Right lobe of liver (tissue), 6 donors: Measurements from ENCODE around the gene SAMD15. TPM values are rescaled to one million over a fixed set of nuclear protein-coding genes. Genes with fewer than 3 reads are reported as not detected.

Source experiments
- ATAC-seq, 4 donors: fragments of 200-7000 bp; cut with Tn5 transposase; one replicate each; pipeline ENCODE4 v1.9.1; 2020; ENCODE audit warnings: mild to moderate bottlenecking in 4 of 4, moderate library complexity in 4 of 4
- DNase-seq, 3 donors: peaks; one replicate each; pipeline ENCODE4 v3.0.0-alpha.2; 2020
- H3K27ac ChIP-seq, 3 donors: fragments of 200-600 bp; one replicate each; pipeline ENCODE4 v1.8.0; 2022
- H3K27me3 ChIP-seq, 2 donors: fragments of 200-600 bp; one replicate each; pipeline ENCODE4 v1.8.0; 2022
- H3K36me3 ChIP-seq, 4 donors: fragments of 200-600 bp; sonication (generic) in 1 of 4; one replicate each; pipeline versions ENCODE4 v1.5.1 to v1.8.0; 2017 to 2022; ENCODE audit warnings: control low read depth in 1 of 4
- H3K4me1 ChIP-seq, 4 donors: fragments of 200-600 bp; sonication (generic) in 1 of 4; one replicate each; pipeline versions ENCODE4 v1.5.1 to v1.8.0; 2017 to 2022; ENCODE audit warnings: control low read depth in 1 of 4
- H3K4me3 ChIP-seq, 3 donors: fragments of 200-600 bp; one replicate each; pipeline ENCODE4 v1.8.0; 2022
- H3K9me3 ChIP-seq, 4 donors: fragments of 200-600 bp; sonication (generic) in 1 of 4; one replicate each; pipeline versions ENCODE4 v1.5.1 to v1.8.0; 2017 to 2022; ENCODE audit warnings: control low read depth in 1 of 4
- CTCF ChIP-seq, 4 donors: fragments of 200-600 bp in 3 of 4; fragments of 450-650 bp in 1 of 4; IDR thresholded peaks; one replicate each; pipeline versions ENCODE4 v1.5.1 to v1.8.0; 2016 to 2022; ENCODE audit warnings: antibody characterized with exemption in 4 of 4, mild to moderate bottlenecking in 2 of 4
- POLR2A ChIP-seq: fragments of 450-650 bp; IDR thresholded peaks from one replicate; pipeline ENCODE4 v1.6.1; 2017; ENCODE audit warnings: antibody characterized with exemption, mild to moderate bottlenecking
- WGBS: methylation state at CpG from one replicate; pipeline ENCODE4 v1.1.6; 2018; ENCODE audit warnings: low coverage, low lambda C conversion rate; ENCODE audit not compliant: insufficient coverage; ENCODE audit errors: missing lambda C conversion rate; 5-methylcytosine and 5-hydroxymethylcytosine counted together
- intact Hi-C, 2 donors: fragments of 100-400 bp; cut with DNase I; formaldehyde crosslinking; loops; one replicate each; pipeline versions ENCODE4 v1.11.2 to v1.14.1; 2022
- total RNA-seq, 6 experiments: library from RNA; depleted of rRNA in 2 of 6; stranded (reverse); fragments of >200 nt in 2 of 6; fragmentation: NEBNext Ultra II Directional in 3 of 6; extraction: Animal tissue kit (Norgen Biotek cat#: 25700) in 3 of 6; gene quantifications; one replicate each; pipeline versions ENCODE4 v1.1.0 to v1.2.4, GENCODE V29; 2016 to 2023
- donor health status: DM: no; HTN: yes; CAD: no.
- donor health status: DM: no; HTN: no; CAD: no.
- donor health status: DM: no; HTN: no; CAD: no.
- donor health status: DM: no; HTN: yes; CAD: no.
- donor health status: DM: no; HTN: yes; CAD: no.

SAMD15 gene
- total RNA-seq, 6 experiments from 2014 or later: 0.12 to 0.42 (median 0.31) TPM; not detected in 2

DNA sequence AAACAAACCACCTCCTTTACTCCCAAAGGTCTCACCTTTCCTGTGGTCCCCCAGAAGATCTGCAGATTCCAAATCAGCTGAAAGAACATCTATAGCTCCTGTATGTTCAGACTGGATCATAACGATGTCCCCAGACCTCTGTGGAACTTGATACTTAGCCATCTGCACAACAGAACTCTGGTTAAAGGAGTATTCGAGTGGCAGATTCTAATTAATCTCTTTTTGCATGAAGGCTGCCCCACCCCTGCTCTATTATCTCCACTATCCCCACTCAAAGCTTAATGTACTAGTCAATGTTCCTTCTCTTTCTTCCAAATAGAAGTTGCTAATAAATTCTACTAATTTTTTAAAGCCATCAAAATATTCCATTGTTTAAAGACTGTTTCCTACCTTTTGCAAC, 33.5 kb upstream of the SAMD15 start:
- Histone ChIP-seq H3K9me3 (no peaks in the 10 kb centered on the region), H3K27ac (no peak overlapping the region), H3K4me3 (no peak overlapping the region), H3K4me1 (no peaks in the 10 kb centered on the region), H3K27me3 (no peaks in the 10 kb centered on the region), H3K36me3 (peaks cover 0 to 12% (median 0%) of the 10 kb centered on the region in 4 donors)
- ATAC-seq (no peak), DNase-seq (no peak)
- intact Hi-C loops: no loop called here
- no peak for TF ChIP-seq POLR2A
- TF ChIP-seq CTCF (IDR thresholded peaks at IDR 0.05): no peak
- WGBS: 93% methylated on average over 2 of the region's 2 CpGs

DNA sequence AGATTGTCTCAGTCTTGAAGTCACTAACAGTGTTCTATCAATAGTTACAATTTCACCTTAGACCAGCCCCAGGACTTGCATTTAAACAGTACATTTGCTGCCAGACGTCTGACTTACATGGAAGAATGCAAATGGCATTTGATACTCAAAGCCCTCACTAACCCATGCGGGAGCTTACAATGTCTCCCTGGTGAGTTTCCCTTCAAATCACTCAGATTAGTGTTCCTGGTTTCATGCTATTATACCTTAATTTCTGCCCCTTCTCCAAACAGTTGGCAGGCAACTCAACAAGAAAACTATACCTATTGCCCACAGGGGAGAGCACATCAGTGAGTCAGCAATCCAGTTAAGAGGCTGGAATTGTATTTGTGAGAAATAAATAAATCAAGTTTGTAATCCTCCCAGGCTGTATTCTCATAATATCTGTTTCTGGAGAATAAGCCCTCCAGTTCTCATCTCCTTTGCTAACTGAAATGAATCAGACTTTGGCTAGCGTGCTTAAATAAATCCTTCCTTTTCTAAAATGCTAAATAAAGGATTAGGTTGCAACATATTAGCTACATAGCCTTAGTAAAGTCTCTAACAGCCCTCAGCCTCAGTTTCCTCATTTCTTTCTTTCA, 32.7 kb upstream of the SAMD15 start:
- no peaks in the 10 kb centered on the region for H3K27me3 ChIP-seq
- H3K27ac ChIP-seq: no peak overlapping the region
- no peak overlapping the region for H3K4me3 ChIP-seq
- TF ChIP-seq POLR2A (no peak), CTCF (IDR thresholded peaks at IDR 0.05) (no peak)
- 74% methylated on average over 3 of the region's 3 CpGs for whole genome bisulfite sequencing
- H3K4me1 ChIP-seq: no peaks in the 10 kb centered on the region
- H3K36me3 ChIP-seq: peaks cover 0 to 12% (median 0%) of the 10 kb centered on the region in 4 donors
- intact Hi-C loops: no loop called here
- no peak for DNase-seq
- H3K9me3 ChIP-seq: no peaks in the 10 kb centered on the region
- ATAC-seq: no peak

GRCh38 chr14:77346495-77346894, 30.7 kb upstream of the SAMD15 start:
- TF ChIP-seq CTCF (IDR thresholded peaks at IDR 0.05): no peak
- no peak for TF ChIP-seq POLR2A
- Histone ChIP-seq H3K9me3 (no peaks in the 10 kb centered on the region), H3K4me3 (no peak overlapping the region), H3K36me3 (peaks cover 0 to 9% (median 0%) of the 10 kb centered on the region in 4 donors), H3K27me3 (no peaks in the 10 kb centered on the region), H3K4me1 (no peaks in the 10 kb centered on the region), H3K27ac (no peak overlapping the region)
- no peak for DNase-seq
- intact Hi-C loops: no loop called here
- ATAC-seq: no peak
- WGBS: 57% methylated on average over 2 of the region's 2 CpGs

DNA sequence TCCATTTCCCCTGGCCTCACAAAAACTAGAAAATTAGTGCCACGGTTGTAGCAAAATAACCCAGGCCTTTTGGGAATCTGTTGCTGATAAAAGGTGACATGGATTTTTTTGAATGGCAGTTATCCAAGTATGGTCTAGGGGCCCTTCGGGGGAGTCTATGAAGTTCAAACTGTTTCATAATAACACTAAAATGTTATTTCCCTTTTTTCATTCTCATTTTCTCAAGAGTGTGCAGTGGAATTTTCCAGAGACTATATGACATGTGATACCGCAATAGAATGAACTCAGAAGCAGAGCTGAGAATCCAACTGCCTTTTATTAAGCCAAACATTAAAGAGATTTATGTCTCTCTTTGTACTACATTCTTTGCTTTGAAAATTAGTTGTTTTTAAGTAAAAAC, 29.4 kb upstream of the SAMD15 start:
- no peak overlapping the region for H3K4me3 ChIP-seq
- no peaks in the 10 kb centered on the region for H3K9me3 ChIP-seq
- H3K27me3 ChIP-seq: no peaks in the 10 kb centered on the region
- ATAC-seq (peak in 1 of 4 donors; percentile 33), DNase-seq (no peak)
- H3K4me1 ChIP-seq: peaks cover 0 to 2% (median 0%) of the 10 kb centered on the region in 4 donors
- H3K27ac ChIP-seq: no peak overlapping the region
- intact Hi-C loops: no loop called here
- WGBS: 86% methylated on average over 3 of the region's 3 CpGs
- TF ChIP-seq CTCF (IDR thresholded peaks at IDR 0.05) (no peak), POLR2A (no peak)
- peaks cover 0 to 4% (median 0%) of the 10 kb centered on the region in 4 donors for H3K36me3 ChIP-seq
